H1 (cell line): ENCODE results near the gene SLC23A3. TPM values are rescaled to one million over a fixed set of nuclear protein-coding genes. Genes with fewer than 3 reads are reported as not detected.

Source experiments
- SUZ12 ChIP-seq: fragments of 200-600 bp; sonication (generic); IDR thresholded peaks from 2 replicates; pipeline ENCODE4 v1.6.1; 2012; ENCODE audit warnings: mild to moderate bottlenecking, inconsistent platforms, low read length, moderate library complexity, mixed read lengths
- polyA plus RNA-seq, 7 experiments: library from polyadenylated mRNA; depleted of rRNA in 3 of 7; stranded (reverse) in 5 of 7; unstranded in 2 of 7; fragments of >200 nt in 5 of 7; fragments of 200-250 nt in 2 of 7; gene quantifications; 1 replicate in 5 of 7; 2 replicates in 1 of 7; 4 replicates in 1 of 7; pipeline versions ENCODE4 v1.2.1 to v1.2.3, GENCODE V29; 2011 to 2013; ENCODE audit warnings: missing spikeins in 2 of 7, mixed read lengths in 2 of 7
- total RNA-seq: library from RNA; stranded (reverse); fragmentation: NEBNext Ultra II Directional; extraction: Animal tissue kit (Norgen Biotek cat#: 25700); gene quantifications from 2 replicates; pipeline ENCODE4 v1.2.1, GENCODE V29; 2021

Gene SLC23A3
- total and polyA plus RNA-seq, 2 of the 8 experiments (the other 6 are each of a cell fraction or from before 2014, with no cell fraction given), result 0.35 to 0.84 TPM

DNA sequence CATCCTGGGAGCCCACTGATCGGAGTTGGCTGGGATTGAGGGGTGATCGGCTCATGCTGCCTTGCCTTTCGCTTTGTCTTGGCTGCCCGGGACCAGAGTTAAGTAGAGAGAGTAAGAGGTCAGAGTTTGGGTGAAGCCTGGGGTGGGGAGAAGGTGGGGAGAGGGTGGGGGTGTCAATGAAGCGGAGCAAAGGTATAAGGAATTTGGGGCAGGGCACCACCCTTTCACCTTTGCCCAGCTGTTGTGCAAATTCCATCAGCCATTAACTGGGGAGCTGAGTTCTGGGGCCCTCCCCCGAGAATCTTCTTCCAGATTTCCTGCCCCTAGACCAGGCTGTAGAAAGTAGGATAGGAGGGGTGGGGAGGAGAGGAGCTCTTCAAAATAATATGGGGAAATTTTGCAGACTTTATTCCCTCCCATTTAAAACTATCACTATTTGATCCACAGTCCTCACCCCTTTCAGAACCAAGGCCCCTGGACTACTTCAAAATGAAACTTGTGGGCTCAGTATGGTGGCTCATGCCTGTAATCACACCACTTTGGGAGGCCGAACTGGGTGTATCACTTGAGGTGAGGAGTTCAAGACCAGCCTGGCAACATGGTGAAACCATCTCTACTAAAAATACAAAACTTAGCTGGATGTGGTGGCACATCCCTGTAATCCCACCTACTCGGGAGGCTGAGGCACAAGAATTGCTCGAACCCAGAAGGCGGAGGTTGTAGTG lies at the start of gene SLC23A3 (continued):
- no peak for TF ChIP-seq SUZ12
